GM10847 (cell line): ENCODE measurements around the gene TAB2.

Experiments
- POLR2A ChIP-seq: IDR thresholded peaks from 2 replicates; pipeline ENCODE4 v1.6.1; 2011; ENCODE audit not compliant: insufficient read length; ENCODE audit errors: extremely low read depth

Gene TAB2, protein sequence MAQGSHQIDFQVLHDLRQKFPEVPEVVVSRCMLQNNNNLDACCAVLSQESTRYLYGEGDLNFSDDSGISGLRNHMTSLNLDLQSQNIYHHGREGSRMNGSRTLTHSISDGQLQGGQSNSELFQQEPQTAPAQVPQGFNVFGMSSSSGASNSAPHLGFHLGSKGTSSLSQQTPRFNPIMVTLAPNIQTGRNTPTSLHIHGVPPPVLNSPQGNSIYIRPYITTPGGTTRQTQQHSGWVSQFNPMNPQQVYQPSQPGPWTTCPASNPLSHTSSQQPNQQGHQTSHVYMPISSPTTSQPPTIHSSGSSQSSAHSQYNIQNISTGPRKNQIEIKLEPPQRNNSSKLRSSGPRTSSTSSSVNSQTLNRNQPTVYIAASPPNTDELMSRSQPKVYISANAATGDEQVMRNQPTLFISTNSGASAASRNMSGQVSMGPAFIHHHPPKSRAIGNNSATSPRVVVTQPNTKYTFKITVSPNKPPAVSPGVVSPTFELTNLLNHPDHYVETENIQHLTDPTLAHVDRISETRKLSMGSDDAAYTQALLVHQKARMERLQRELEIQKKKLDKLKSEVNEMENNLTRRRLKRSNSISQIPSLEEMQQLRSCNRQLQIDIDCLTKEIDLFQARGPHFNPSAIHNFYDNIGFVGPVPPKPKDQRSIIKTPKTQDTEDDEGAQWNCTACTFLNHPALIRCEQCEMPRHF

DNA sequence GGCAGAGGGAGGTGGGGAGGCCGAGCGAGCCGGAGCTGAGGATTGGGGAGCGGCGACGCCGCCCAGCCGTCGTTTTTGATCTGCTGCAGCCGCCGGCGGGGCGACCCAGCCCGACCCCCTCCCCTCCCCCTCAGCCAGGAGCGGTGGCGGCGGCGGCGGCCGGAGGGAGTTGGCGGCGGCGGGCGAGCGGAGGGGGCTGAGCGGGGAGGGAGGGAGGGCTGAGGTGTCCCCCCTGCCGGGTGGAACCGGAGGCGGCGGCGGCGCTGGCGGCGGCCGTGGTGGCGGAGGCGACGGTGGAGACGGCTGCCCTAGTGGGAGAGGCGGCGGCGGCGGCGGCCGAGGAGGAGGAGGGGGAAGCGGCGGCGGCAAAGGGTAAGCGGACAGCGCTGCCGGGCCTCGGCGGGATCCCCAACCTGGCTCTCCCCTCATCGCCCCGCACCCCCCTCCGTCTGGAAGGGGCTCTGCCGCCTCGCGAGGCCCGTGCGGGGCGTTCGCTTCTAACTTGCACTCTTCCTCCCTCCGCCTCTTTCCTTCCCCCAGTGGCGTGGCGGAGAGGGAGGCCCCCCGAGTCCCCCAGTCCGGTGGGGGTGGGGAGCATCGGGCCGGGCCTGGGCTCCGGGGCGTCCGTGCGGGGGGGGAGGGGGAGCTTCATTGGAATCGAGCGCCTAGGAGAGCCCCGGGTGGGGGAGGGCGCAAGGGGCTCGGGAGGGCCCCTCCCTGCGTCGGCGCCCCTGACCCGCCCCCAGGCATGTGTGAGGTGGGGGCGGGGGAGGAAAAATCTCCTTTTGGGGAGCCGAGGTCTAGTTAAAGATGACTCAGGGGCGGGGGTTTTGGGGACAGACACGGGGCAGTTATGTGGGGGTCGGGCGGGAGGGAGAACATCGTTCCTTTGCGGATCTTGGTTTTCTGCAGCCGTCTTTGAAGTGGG, at the start of gene TAB2:
TSS of gene TAB2 (plus strand) at position 69 of the 928 bp plus-strand sequence. CDS start 52,286 bp downstream, outside the sequence.
- TF ChIP-seq POLR2A: no peak

DNA sequence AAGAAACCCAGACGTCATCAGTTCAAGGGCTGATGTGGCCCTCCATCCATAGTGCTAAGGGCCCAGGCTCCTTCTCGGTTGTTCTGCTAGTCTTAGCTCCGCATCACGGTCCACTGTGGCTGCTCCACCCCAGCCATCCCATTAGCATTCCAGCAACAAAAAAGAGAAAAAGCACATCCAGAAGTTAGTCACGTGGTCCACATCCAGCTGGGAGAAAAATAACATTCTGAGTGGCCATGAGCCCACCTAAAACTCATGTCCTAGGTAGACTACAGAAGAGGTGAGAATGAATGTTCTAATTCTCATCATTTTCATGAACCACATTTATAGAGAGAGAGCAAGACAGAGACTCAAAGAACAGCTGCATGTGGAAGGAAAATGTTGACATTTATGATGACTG, 49.4 kb upstream of the TAB2 start:
- TF ChIP-seq POLR2A: no peak

DNA sequence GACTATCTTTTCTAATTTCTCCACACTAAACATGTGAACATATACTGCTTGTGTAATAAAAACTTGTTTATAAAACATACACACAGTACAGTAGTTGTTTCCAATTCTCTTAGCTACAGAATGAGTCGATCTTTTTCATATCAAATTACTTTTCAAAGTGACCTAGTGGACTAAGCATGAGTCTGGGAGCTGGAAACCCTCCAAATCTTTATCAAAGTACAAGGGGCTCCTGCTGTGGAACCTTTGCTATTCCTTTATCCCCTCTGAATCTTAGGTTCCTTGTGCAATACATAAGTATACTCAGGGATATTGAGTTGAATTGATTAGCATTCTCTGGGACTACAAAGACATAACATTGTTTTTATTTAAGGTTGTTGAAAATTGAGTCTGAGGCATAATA, 48.7 kb upstream of the TAB2 start:
- no peak for TF ChIP-seq POLR2A

DNA sequence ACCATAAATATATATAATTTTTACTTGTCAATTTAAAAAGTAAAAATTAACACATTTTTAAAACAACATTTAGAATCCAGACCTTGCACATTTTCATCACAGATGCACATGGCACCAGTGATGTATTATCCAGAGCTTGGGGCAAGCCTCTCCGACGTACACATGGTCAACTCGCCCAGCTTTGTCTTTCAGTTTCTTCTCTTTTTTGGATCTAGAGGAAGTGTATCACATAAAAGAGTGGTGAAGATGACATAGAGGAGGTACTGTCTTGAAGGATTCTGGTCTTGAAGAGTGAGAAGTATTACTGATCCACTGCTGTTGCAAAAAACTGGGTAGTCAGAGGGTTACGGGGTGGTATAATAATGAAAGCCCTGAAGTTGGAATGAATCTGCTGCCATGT, 46.9 kb upstream of the TAB2 start:
- TF ChIP-seq POLR2A: no peak

DNA sequence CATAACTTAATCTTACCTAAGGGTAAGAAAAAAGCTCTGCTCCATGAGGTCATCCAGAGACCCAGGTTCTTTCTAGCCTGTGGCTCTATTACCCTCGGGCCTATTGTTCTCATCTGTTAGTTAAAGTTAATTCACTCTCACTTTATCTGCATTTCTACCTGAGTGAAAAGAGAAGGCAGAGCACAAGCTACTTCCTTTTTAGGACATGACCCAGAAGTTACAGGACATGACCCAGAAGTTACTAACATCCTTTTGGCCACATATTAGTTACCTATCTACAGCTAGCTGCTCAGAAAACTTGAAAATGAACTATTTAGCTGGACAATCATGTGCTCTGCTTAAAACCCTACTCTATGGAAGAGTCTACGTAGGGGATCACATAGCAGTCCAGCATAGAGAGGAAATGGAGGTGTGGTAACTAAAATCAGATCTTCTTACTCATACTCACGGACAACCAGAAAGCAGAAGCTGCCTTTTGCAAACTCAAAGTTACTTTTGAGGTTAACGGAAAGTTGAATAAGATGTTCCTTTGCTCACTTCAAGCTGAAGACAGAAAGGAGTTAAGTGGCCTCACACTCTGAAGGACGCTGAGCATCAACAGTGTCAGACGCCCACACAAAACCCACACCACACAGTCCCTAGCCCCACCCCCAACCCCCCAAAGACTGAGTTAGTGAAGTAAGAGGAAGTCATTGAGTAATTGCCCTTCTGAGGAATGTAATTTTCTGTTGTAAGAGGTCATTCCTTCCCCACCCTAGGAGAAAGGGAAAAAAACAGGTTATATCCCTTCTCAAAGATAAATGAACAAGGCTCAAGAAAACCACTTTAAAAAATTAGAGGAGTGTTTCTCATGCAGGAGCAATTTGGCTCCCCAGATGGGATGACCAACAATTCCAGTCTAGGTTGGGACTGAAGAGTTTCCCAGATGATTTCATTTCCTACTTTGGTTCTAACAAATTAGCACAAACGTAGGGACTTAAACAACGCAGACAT, 45.9 kb upstream of the TAB2 start:
- no peak for TF ChIP-seq POLR2A

DNA sequence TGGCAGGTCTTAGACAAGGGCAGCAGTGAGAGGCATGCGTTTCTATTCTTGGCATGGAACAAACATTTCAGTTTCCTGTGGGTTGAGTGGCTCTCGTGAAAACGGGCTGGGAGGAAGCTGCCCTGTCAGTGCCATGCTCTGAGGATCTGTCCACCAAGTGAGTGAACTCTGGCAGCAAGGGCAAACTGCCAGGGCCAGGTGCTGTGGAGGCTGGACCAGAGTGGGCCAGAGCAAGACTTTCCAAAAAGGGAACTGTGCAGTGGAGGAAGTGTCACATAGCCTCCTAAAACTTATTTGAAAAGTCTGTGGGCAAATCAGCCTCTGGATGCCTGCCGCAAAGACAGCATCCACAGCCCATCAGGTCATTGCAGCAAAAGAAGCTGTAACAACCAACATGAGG, 44.2 kb upstream of the TAB2 start:
- no peak for TF ChIP-seq POLR2A

DNA sequence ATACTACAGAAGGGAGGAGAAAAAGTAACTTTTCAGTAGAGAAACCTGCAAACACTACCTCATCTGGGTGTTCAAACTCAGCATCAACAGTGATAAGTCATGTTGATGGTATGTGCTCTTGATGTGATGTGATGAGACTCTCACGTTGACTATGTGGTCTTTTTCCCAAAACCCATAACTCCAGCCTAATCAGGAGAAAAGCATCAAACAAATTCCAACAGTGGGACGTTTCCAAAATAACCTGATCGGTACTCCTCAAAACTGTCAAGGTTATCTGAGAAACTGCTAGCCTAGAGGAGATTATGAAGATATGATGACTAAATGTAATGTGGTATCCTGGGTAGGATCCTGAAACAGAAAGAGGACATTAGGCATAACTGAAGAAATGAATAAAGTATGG, 41.9 kb upstream of the TAB2 start:
- no peak for TF ChIP-seq POLR2A

DNA sequence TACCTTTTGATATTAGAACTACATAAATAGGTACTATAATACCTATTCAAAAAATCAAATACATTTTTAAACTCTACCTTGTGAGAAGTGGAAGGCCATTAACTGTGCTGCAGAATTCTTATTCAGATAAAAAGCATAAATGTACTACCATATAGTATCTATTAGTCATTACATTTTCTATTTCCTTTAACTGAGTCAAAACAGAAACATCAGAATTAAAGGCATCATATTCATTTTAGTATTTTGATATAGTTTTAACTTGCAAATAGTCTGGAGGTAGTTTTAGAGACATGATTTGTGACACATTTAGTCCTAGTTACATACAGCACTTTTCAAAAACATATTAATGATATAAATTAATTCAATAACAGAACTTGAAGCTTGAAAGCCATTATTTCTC, 39.9 kb upstream of the TAB2 start:
- no peak for TF ChIP-seq POLR2A

DNA sequence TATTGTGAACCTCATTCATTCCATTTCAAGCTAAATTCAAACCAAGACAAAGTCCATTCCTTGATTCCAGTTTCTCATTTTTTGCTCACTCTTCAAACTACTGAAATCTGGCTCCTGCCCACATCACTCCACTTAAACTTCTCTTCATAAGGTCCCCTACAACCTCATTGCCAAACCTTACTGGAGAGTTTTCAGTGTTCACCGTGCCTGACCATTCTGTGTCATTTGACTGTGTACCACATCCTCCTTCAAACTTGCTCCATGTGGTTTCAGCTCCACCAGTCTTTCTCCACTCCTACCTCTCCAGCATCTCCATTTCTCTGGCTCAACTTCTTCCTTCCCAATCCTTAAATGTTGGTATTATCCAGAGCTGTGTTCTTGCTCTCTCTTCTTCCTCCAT, 38.5 kb upstream of the TAB2 start:
- no peak for TF ChIP-seq POLR2A

DNA sequence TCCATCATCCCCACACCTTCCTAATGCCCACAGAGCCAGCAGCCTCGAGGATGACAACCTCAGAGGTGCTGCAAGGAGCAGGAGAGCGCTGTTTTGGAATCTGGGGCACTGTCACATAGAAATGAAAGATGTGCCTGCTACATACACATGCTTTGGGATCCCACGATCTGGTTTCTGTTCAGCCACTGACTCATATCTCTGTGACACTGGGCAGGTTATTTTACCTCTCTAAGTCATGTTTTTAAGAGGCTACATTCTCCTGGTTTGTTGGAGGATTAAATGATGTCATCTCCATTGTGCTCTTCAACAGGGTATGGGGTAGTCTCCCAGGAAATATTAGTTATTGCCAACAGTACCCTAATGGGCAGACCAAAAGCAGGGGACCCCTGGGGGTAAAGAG, 32.6 kb upstream of the TAB2 start:
- no peak for TF ChIP-seq POLR2A

DNA sequence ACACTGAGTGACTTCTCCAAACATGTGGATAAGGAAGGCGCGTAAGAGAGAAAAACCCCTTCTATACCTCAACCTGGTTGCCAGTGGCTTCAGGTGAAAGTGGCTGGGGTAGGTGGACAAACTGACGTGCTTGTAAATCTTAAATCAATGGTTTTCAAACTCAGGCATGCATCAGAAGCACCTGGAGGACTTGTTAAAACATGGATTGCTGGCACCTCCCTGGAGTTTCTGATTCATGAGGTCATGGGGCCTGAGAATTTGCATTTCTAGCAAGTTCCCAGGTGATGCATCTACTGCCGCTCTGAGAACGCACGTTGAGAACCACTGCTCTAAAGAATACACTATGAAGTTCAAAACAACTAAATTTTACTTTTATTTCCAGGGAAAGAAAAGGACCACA, 31.9 kb upstream of the TAB2 start:
- no peak for TF ChIP-seq POLR2A

DNA sequence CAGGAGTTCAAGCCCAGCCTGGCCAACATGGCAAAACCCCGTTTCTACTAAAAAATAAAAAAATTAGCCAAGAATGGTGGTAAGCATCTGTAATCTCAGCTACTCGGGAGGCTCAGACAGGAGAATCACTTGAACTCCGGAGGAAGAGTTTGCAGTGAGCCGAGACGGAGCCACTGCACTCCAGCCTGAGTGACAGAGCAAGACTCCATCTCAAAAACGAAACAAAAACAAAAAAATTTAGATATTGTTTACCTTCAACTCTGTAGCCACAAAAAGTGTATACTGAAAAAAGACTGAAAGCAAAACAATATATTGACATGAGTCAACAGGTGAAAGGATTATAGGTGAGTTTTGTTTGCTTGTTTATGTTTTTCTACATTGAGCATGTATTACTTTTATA, 30.6 kb upstream of the TAB2 start:
- no peak for TF ChIP-seq POLR2A

DNA sequence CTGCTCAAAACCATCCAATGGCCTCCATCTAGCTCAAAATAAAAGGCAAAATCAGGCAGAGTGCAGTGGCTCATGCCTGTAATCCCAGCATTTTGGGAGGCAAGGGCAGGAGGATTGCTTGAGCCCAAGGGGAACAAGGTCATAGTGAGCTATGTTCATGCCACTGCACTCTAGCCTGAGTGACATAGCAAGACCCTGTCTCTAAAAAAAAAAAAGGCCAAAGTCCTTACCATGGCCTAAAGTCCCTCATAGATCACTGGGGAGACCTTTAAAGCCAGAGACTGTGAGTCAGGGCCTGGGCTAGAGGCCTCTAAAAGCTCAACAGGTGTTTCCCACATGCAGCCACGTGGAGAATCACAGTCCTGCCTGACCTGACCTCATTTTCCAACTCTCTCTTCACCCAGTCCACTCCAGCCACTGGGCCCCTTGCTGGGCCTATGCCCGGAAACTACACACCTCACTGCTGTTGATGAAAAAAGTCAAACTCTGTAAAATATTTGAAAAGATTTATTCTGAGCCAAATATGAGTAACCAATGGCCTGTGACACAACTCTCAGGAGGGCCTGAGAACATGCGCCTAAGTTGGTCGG, 28.2 kb upstream of the TAB2 start:
- TF ChIP-seq POLR2A: no peak

DNA sequence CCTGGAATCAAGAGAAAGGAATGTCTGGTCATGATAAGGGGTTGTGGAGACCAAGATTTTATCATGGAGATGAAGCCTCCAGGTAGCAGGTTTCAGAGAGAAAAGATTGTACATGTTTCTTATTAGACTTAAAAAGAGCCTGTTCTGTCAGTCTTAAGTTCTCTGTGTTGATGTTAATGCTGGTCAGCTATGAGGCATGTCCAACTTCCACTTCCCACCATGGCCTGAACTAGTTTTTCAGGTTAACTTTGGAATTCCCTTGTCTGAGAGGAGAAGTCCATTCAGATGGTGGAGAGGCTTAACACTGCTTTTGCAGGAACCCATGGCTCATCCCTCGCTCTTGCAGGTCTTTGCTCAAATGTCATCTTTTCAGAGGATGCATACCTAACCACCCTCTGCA, 27.5 kb upstream of the TAB2 start:
- no peak for TF ChIP-seq POLR2A
